ENCODE data around the gene DENND11. TPM values are rescaled to one million over a fixed set of nuclear protein-coding genes. Genes with fewer than 3 reads are reported as not detected.
A peak's percentile ranks its signal among the peaks of the same experiment; 100 is the strongest.

Gene DENND11
- total and polyA plus RNA-seq, 10 of the 15 experiments (the other 5 are each of a cell fraction or from before 2014, with no cell fraction given) = 2.7 to 47.0 (median 26.6) TPM

DNA sequence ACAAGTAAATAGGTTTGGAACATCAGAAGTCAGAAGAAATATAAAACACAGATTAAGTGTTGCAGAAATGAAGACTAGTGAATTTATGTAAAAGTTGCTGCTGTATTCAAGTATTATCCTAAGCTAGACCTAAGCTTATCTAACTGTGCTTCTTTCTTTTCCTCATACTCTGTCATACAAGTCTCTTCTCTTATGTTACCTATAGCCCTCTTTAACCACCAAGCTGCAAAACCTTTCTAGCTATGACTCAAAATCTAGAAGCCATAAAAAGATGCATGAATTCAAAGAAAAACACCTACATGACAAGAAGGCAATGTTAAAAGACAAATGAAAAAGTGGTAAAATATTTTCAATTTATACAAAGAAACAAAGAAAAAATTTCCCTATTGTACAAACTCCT, 23.0 kb downstream of the DENND11 start:
- no peaks in the 10 kb centered on the region for H3K9me3 ChIP-seq (replicated peaks; ENCODE audit: control insufficient read depth, insufficient read depth, low read length)
- peak; percentile 52 for FAIRE-seq
- ChIA-PET POLR2A (interaction anchor here (1.3 kb wide), 1 partner anchor 16 kb away, joined by 8 read pairs; no protein-coding TSS in a partner anchor), RAD21 (ENCODE audit: unreplicated experiment) (interaction anchor here (0.8 to 0.9 kb wide), 2 partner anchors 29 to 59 kb away, joined by 3 to 5 read pairs; partner anchors contain the start of gene SSBP1), SMC1A (ENCODE audit: uncharacterized antibody, unreplicated experiment) (interaction anchor here (0.7 to 1.2 kb wide), 3 partner anchors 10 to 564 kb away, joined by 3 read pairs; no protein-coding TSS in a partner anchor), CTCF (interaction anchor here (1.1 to 1.5 kb wide), 3 partner anchors 20 to 25 kb away, joined by 3 to 4 read pairs (median 4); no protein-coding TSS in a partner anchor)
- H4K20me1 ChIP-seq (ENCODE audit: control insufficient read depth, insufficient read depth) = no peaks in the 10 kb centered on the region
- no peak for DNase-seq (ENCODE audit: low read depth, low spot score)
- no TSS peak for BruUV-seq (replicated peaks)
- no peaks in the 10 kb centered on the region for H3K27me3 ChIP-seq (replicated peaks in 1 of 2; ENCODE audit: control insufficient read depth in 2 of 2, insufficient read depth in 2 of 2, low read length in 1 of 2)
- intact Hi-C loops (cut with micrococcal nuclease; ENCODE audit: unreplicated experiment) (no loop called here), in situ Hi-C loops (cut with MboI) (no loop called here)
- H3K4me3 ChIP-seq = no peak overlapping the region
- TF ChIP-seq CREM (IDR thresholded peaks at IDR 0.05; ENCODE audit: low read depth) = 0 out of 2 replicates have a peak, but pooled peaks have one; percentile 29
- TF ChIP-seq MEF2A (IDR thresholded peaks at IDR 0.05; ENCODE audit: insufficient read depth, low read depth, low read length) = 0 out of 2 replicates have a peak, but pooled peaks have one; percentile 21
- TF ChIP-seq RUNX3 (IDR thresholded peaks at IDR 0.05; ENCODE audit: low read length) = peak; percentile 82
- TF ChIP-seq NBN (IDR thresholded peaks at IDR 0.05) = no peak
- TF ChIP-seq ZNF217 (IDR thresholded peaks at IDR 0.05) = no peak
- TF ChIP-seq ASH2L (IDR thresholded peaks at IDR 0.05; ENCODE audit: borderline replicate concordance, low read depth) = no peak
- TF ChIP-seq FOXM1 (IDR thresholded peaks at IDR 0.05; ENCODE audit: low read depth, low read length) = peak; percentile 37; the same call in 1 of the 2 replicates
- TF ChIP-seq CREB1 (IDR thresholded peaks at IDR 0.05; ENCODE audit: low read depth) = peak; percentile 30; the same call in 1 of the 2 replicates
- no peak for TF ChIP-seq MLLT1 (IDR thresholded peaks at IDR 0.05)
- TF ChIP-seq JUNB (IDR thresholded peaks at IDR 0.05) = peak; percentile 74
- peak; percentile 37; the same call in 1 of the 2 replicates for TF ChIP-seq NFIC (IDR thresholded peaks at IDR 0.05; ENCODE audit: low read depth, low read length)
- no peak for TF ChIP-seq CBFB (IDR thresholded peaks at IDR 0.05; ENCODE audit: low read depth)
- H3K27ac ChIP-seq (ENCODE audit: control insufficient read depth, insufficient read depth) = no peak overlapping the region
- no peaks in the 10 kb centered on the region for H3K79me2 ChIP-seq (ENCODE audit: control insufficient read depth, insufficient read depth, low read length)
- H3K4me1 ChIP-seq (ENCODE audit: control insufficient read depth, insufficient read depth, low read length) = no peaks in the 10 kb centered on the region
- H3K9ac ChIP-seq (ENCODE audit: control insufficient read depth, insufficient read depth, low read length) = no peak overlapping the region
- peak; percentile 55 for ATAC-seq
- H3K4me2 ChIP-seq (ENCODE audit: control insufficient read depth, insufficient read depth) = no peak overlapping the region
- H2AFZ ChIP-seq (ENCODE audit: control insufficient read depth, low read depth, low read length) = no peak overlapping the region
- peaks cover 1 to 20% of the 10 kb centered on the region in 2 experiments for H3K36me3 ChIP-seq (ENCODE audit: control insufficient read depth in 2 of 2, insufficient read depth in 2 of 2, low read length in 1 of 2)
